ENCODE results near the gene RIPOR3.

The RIPOR3 gene

GRCh38 chr20:50632701-50633100 is 58.6 kb downstream of the RIPOR3 start:
- H3K4me3 ChIP-seq (ENCODE audit: low read depth in 1 of 2, low read length in 1 of 2): no peak overlapping the region
- H3K4me1 ChIP-seq (ENCODE audit: control insufficient read depth in 1 of 2, insufficient read depth in 1 of 2, low read depth in 1 of 2, low read length in 1 of 2): peaks cover 7 to 15% of the 10 kb centered on the region in 2 experiments
- no peaks in the 10 kb centered on the region for H3K36me3 ChIP-seq
- no peaks in the 10 kb centered on the region for H3K9me3 ChIP-seq
- TF ChIP-seq, protein P1, sequence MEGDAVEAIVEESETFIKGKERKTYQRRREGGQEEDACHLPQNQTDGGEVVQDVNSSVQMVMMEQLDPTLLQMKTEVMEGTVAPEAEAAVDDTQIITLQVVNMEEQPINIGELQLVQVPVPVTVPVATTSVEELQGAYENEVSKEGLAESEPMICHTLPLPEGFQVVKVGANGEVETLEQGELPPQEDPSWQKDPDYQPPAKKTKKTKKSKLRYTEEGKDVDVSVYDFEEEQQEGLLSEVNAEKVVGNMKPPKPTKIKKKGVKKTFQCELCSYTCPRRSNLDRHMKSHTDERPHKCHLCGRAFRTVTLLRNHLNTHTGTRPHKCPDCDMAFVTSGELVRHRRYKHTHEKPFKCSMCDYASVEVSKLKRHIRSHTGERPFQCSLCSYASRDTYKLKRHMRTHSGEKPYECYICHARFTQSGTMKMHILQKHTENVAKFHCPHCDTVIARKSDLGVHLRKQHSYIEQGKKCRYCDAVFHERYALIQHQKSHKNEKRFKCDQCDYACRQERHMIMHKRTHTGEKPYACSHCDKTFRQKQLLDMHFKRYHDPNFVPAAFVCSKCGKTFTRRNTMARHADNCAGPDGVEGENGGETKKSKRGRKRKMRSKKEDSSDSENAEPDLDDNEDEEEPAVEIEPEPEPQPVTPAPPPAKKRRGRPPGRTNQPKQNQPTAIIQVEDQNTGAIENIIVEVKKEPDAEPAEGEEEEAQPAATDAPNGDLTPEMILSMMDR (IDR thresholded peaks at IDR 0.05): no peak
- no peaks in the 10 kb centered on the region for H3K27me3 ChIP-seq
- H3K27ac ChIP-seq: no peak overlapping the region

DNA sequence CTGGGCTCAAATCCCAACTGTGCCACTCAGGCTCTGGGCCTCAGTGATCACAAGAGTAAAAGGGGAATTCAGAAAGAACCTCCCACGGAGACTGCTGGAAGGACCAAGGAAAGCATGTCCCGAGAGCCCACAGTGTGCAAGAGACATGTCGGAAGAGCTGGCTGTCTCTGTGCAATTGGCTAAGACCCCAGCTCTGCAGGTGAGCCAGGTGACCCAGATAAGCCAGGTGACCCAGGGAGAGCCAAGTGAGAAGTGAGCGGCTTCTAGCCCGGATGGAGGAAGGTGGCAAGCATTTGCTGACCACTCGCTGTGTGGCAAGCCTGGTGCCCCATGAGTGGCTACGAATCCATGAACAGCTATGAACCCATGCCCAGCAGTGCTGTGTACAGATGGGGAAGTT is 59.1 kb downstream of the RIPOR3 start:
- Histone ChIP-seq H3K36me3 (no peaks in the 10 kb centered on the region), H3K4me3 (ENCODE audit: low read depth in 1 of 2, low read length in 1 of 2) (no peak overlapping the region), H3K27ac (no peak overlapping the region), H3K27me3 (no peaks in the 10 kb centered on the region), H3K4me1 (ENCODE audit: control insufficient read depth in 1 of 2, insufficient read depth in 1 of 2, low read depth in 1 of 2, low read length in 1 of 2) (peaks cover 7 to 15% of the 10 kb centered on the region in 2 experiments), H3K9me3 (no peaks in the 10 kb centered on the region)
- TF ChIP-seq, protein P1 (IDR thresholded peaks at IDR 0.05): no peak

DNA sequence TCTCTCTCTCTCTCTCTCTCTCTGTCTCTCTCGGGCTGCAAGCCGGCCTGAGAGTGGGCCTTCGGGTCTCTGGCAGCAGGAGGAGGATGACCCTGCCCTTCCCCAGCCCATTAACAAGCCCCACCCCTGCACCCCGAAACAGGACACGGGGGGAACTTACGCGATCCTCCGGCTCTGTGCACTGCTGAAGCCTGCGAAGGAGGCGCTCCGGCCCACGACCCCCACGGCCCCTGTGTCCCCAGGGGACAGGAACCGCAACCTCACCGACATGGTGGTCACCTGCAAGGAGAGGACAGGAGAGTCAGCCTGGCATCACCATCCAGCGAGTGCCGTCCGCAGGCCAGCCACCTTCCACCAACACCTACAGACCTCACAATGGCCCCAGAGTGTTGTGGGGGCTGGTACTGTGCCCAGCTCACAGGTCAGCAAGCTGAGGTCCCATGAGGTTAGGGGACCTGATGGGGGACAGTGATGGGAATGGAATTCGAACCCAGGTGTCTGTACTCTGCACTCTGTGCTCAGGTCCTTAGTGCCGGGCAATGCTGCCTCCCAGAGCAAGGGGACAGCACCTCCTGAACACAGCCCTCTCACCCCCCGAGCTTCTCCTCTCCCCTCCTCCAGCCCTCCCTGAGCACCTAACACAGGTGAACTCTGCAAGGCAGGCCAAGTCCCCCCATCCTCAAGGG is 60.6 kb downstream of the RIPOR3 start:
- Histone ChIP-seq H3K27ac (no peak overlapping the region), H3K27me3 (no peaks in the 10 kb centered on the region), H3K9me3 (no peaks in the 10 kb centered on the region), H3K4me3 (ENCODE audit: low read depth in 1 of 2, low read length in 1 of 2) (no peak overlapping the region), H3K36me3 (no peaks in the 10 kb centered on the region), H3K4me1 (ENCODE audit: control insufficient read depth in 1 of 2, insufficient read depth in 1 of 2, low read depth in 1 of 2, low read length in 1 of 2) (peaks cover under 1 to 2% of the 10 kb centered on the region in 2 experiments)
- TF ChIP-seq, protein P1 (IDR thresholded peaks at IDR 0.05): no peak

DNA sequence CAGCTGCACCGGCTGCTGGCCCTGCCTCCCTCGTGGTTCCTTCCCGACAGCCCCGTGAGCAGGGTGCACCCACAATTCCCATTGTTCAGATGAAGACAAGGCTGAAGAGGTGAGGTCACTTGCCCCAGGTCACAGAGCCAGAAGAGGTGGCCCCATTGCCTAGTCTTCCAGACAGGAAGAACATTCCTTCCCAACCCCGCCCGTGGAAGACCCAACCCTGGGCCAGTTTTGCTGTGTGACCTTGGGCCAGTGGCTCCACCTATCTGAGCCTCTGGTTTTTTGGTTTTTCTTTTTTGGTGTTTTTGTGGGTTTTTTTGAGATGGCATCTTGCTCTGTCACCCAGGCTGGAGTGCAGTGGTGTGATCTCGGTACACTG is 61.7 kb downstream of the RIPOR3 start:
- TF ChIP-seq, protein P1 (IDR thresholded peaks at IDR 0.05): no peak
- Histone ChIP-seq H3K4me3 (ENCODE audit: low read depth in 1 of 2, low read length in 1 of 2) (no peak overlapping the region), H3K36me3 (no peaks in the 10 kb centered on the region), H3K27ac (no peak overlapping the region), H3K9me3 (no peaks in the 10 kb centered on the region), H3K4me1 (ENCODE audit: control insufficient read depth in 1 of 2, insufficient read depth in 1 of 2, low read depth in 1 of 2, low read length in 1 of 2) (no peaks in the 10 kb centered on the region), H3K27me3 (no peaks in the 10 kb centered on the region)

- H3K36me3 ChIP-seq: no peaks in the 10 kb centered on the region
- TF ChIP-seq, protein P1 (IDR thresholded peaks at IDR 0.05): no peak
Measured at GRCh38 chr20:50628853-50629669, 62.3 kb downstream of the RIPOR3 start.

More at GRCh38 chr20:50628853-50629669, 62.3 kb downstream of the RIPOR3 start:
- Histone ChIP-seq H3K4me3 (ENCODE audit: low read depth in 1 of 2, low read length in 1 of 2) (no peak overlapping the region), H3K9me3 (no peaks in the 10 kb centered on the region), H3K4me1 (ENCODE audit: control insufficient read depth in 1 of 2, insufficient read depth in 1 of 2, low read depth in 1 of 2, low read length in 1 of 2) (no peaks in the 10 kb centered on the region), H3K27me3 (no peaks in the 10 kb centered on the region), H3K27ac (no peak overlapping the region)
